Mesenchymal stem cell (in vitro differentiated cells and primary cell): Measurements from ENCODE around the gene IGSF21.

ENCODE experiments used
- DNase-seq: peaks from one replicate; pipeline ENCODE4 v3.0.0-alpha.2; 2013
- H2AFZ ChIP-seq: one replicate; pipeline ENCODE4 v1.6.1; 2013; ENCODE audit warnings: low read depth, mild to moderate bottlenecking, control low read depth, inconsistent platforms, low read length, moderate library complexity
- H2AK5ac ChIP-seq: 2 replicates; pipeline ENCODE4 v1.6.1; 2013; ENCODE audit warnings: low read length, moderate library complexity, mild to moderate bottlenecking, inconsistent platforms; ENCODE audit not compliant: severe bottlenecking
- H2BK120ac ChIP-seq: one replicate; pipeline ENCODE4 v1.6.1; 2013; ENCODE audit warnings: low read depth, mild to moderate bottlenecking, inconsistent platforms, low read length, moderate library complexity
- H2BK12ac ChIP-seq, 2 experiments: one replicate each; pipeline ENCODE4 v1.6.1; 2013; ENCODE audit warnings: inconsistent platforms in 2 of 2, low read length in 2 of 2, mild to moderate bottlenecking in 2 of 2, moderate library complexity in 2 of 2, control low read depth in 1 of 2
- H2BK15ac ChIP-seq: one replicate; pipeline ENCODE4 v1.6.1; 2013; ENCODE audit warnings: mild to moderate bottlenecking, low read depth, inconsistent platforms; ENCODE audit not compliant: poor library complexity, severe bottlenecking
- H2BK5ac ChIP-seq: 2 replicates; pipeline ENCODE4 v1.6.1; 2013; ENCODE audit warnings: low read depth, mild to moderate bottlenecking, low read length, control low read depth, inconsistent platforms; ENCODE audit not compliant: poor library complexity, severe bottlenecking
- H3K14ac ChIP-seq, 2 experiments: one replicate each; pipeline ENCODE4 v1.6.1; 2013; ENCODE audit warnings: inconsistent platforms in 2 of 2, low read length in 2 of 2, control low read depth in 1 of 2, mild to moderate bottlenecking in 1 of 2, moderate library complexity in 1 of 2
- H3K18ac ChIP-seq, 2 experiments: one replicate each; pipeline ENCODE4 v1.6.1; 2013; ENCODE audit warnings: inconsistent platforms in 2 of 2, low read length in 2 of 2, control low read depth in 1 of 2, low read depth in 1 of 2, mild to moderate bottlenecking in 1 of 2
- H3K23ac ChIP-seq, 2 experiments: one replicate each; pipeline ENCODE4 v1.6.1; 2013; ENCODE audit warnings: inconsistent platforms in 2 of 2, low read length in 2 of 2, mild to moderate bottlenecking in 2 of 2, moderate library complexity in 2 of 2, control low read depth in 1 of 2
- H3K27ac ChIP-seq: 2 replicates; pipeline ENCODE4 v1.5.1; 2013; ENCODE audit warnings: mild to moderate bottlenecking, moderate library complexity, low read length, control low read depth, inconsistent platforms; ENCODE audit not compliant: poor library complexity, severe bottlenecking
- H3K27me3 ChIP-seq, 2 experiments: 2 replicates each; pipeline versions ENCODE4 v1.6.1 to v1.7.0; 2013; ENCODE audit warnings: low read length in 2 of 2, mild to moderate bottlenecking in 2 of 2, moderate library complexity in 2 of 2, control low read depth in 1 of 2, inconsistent platforms in 1 of 2; ENCODE audit not compliant: control insufficient read depth in 1 of 2, insufficient read depth in 1 of 2
- H3K36me3 ChIP-seq, 2 experiments: 2 replicates each; pipeline versions ENCODE4 v1.6.1 to v1.7.0; 2013; ENCODE audit warnings: low read length in 2 of 2, control low read depth in 1 of 2, inconsistent platforms in 1 of 2, low read depth in 1 of 2, mild to moderate bottlenecking in 1 of 2; ENCODE audit not compliant: insufficient read depth in 2 of 2, control insufficient read depth in 1 of 2
- H3K4ac ChIP-seq, 2 experiments: one replicate each; pipeline ENCODE4 v1.6.1; 2013; ENCODE audit warnings: inconsistent platforms in 2 of 2, low read length in 2 of 2, mild to moderate bottlenecking in 2 of 2, moderate library complexity in 2 of 2, control low read depth in 1 of 2, low read depth in 1 of 2
- H3K4me1 ChIP-seq: 2 replicates; pipeline ENCODE4 v1.6.1; 2013; ENCODE audit warnings: low read depth, low read length, control low read depth; ENCODE audit not compliant: control insufficient read depth, insufficient read depth
- H3K4me2 ChIP-seq: 2 replicates; pipeline ENCODE4 v1.6.1; 2013; ENCODE audit warnings: low read length, mild to moderate bottlenecking, inconsistent platforms; ENCODE audit not compliant: poor library complexity, severe bottlenecking
- H3K4me3 ChIP-seq, 2 experiments: 2 replicates each; pipeline versions ENCODE4 v1.5.1 to v1.7.0; 2013; ENCODE audit warnings: low read length in 2 of 2, mild to moderate bottlenecking in 2 of 2, control low read depth in 1 of 2, low read depth in 1 of 2; ENCODE audit not compliant: insufficient read depth in 1 of 2
- H3K79me1 ChIP-seq: replicated peaks from 2 replicates; pipeline ENCODE4 v1.6.1; 2013; ENCODE audit warnings: mild to moderate bottlenecking, control low read depth, low read length, inconsistent platforms; ENCODE audit not compliant: poor library complexity, severe bottlenecking
- H3K9ac ChIP-seq: 2 replicates; pipeline ENCODE4 v1.7.0; 2013; ENCODE audit warnings: mild to moderate bottlenecking, low read length, moderate library complexity
- H3K9me3 ChIP-seq: 2 replicates; pipeline ENCODE4 v1.7.0; 2013; ENCODE audit warnings: mild to moderate bottlenecking, low read length; ENCODE audit not compliant: control insufficient read depth
- H4K8ac ChIP-seq: one replicate; pipeline ENCODE4 v1.6.1; 2013; ENCODE audit warnings: inconsistent platforms, mild to moderate bottlenecking, low read length, moderate library complexity
- H4K91ac ChIP-seq: one replicate; pipeline ENCODE4 v1.6.1; 2013; ENCODE audit warnings: mild to moderate bottlenecking, low read length, inconsistent platforms
- WGBS: methylation state at CpG from one replicate; pipeline ENCODE4 v1.1.7; 2013; ENCODE audit warnings: mixed read lengths; 5-methylcytosine and 5-hydroxymethylcytosine counted together

The IGSF21 gene

GRCh38 chr1:18285538-18285924 lies 177.9 kb downstream of the IGSF21 start:
- no peak overlapping the region for H3K4me3 ChIP-seq
- H2AK5ac ChIP-seq = no peak overlapping the region
- H3K36me3 ChIP-seq = no peaks in the 10 kb centered on the region
- H3K9ac ChIP-seq = no peak overlapping the region
- H2AFZ ChIP-seq = no peak overlapping the region
- H3K27ac ChIP-seq = no peak overlapping the region
- no peak overlapping the region for H3K18ac ChIP-seq
- no peaks in the 10 kb centered on the region for H3K9me3 ChIP-seq
- H3K4me2 ChIP-seq = no peak overlapping the region
- no peak overlapping the region for H2BK12ac ChIP-seq
- no peak overlapping the region for H4K91ac ChIP-seq
- no peaks in the 10 kb centered on the region for H3K79me1 ChIP-seq
- H3K27me3 ChIP-seq = peaks cover 0 to 71% of the 10 kb centered on the region in 2 experiments
- H3K4me1 ChIP-seq = no peaks in the 10 kb centered on the region
- no peak overlapping the region for H3K4ac ChIP-seq
- no peak for DNase-seq
- H2BK15ac ChIP-seq = no peak overlapping the region
- no peak overlapping the region for H3K14ac ChIP-seq
- no peak overlapping the region for H2BK5ac ChIP-seq
- H4K8ac ChIP-seq = no peak overlapping the region
- H3K23ac ChIP-seq = no peak overlapping the region
- H2BK120ac ChIP-seq = no peak overlapping the region
- WGBS = 86% methylated on average over 7 of the region's 7 CpGs

- Histone ChIP-seq H3K36me3 (no peaks in the 10 kb centered on the region), H3K23ac (no peak overlapping the region), H3K4me3 (no peak overlapping the region), H2BK15ac (no peak overlapping the region), H2BK5ac (no peak overlapping the region), H3K79me1 (no peaks in the 10 kb centered on the region), H4K8ac (no peak overlapping the region), H3K14ac (no peak overlapping the region), H3K27ac (no peak overlapping the region), H4K91ac (no peak overlapping the region), H3K4ac (no peak overlapping the region), H2BK120ac (no peak overlapping the region), H3K18ac (no peak overlapping the region), H3K9me3 (no peaks in the 10 kb centered on the region), H3K27me3 (peaks cover 0 to 83% of the 10 kb centered on the region in 2 experiments), H2AK5ac (no peak overlapping the region), H2AFZ (no peak overlapping the region), H3K9ac (no peak overlapping the region), H2BK12ac (no peak overlapping the region), H3K4me2 (no peak overlapping the region), H3K4me1 (no peaks in the 10 kb centered on the region)
- DNase-seq = no peak
- 59% methylated on average over 7 of the region's 7 CpGs for WGBS
Observed at GRCh38 chr1:18288722-18289121, 181.1 kb downstream of the IGSF21 start.

- Histone ChIP-seq H2AFZ (no peak overlapping the region), H2AK5ac (no peak overlapping the region), H3K36me3 (no peaks in the 10 kb centered on the region), H2BK5ac (no peak overlapping the region), H3K27me3 (peaks cover 0 to 76% of the 10 kb centered on the region in 2 experiments), H3K79me1 (no peaks in the 10 kb centered on the region), H3K23ac (no peak overlapping the region), H2BK15ac (no peak overlapping the region), H3K4ac (no peak overlapping the region), H3K4me1 (no peaks in the 10 kb centered on the region), H2BK12ac (no peak overlapping the region), H3K9ac (no peak overlapping the region), H2BK120ac (no peak overlapping the region), H3K27ac (no peak overlapping the region), H4K91ac (no peak overlapping the region), H3K18ac (no peak overlapping the region), H3K9me3 (no peaks in the 10 kb centered on the region), H3K4me3 (no peak overlapping the region), H4K8ac (no peak overlapping the region), H3K4me2 (no peak overlapping the region), H3K14ac (no peak overlapping the region)
- DNase-seq = no peak
- WGBS = 100% methylated on average over 1 of the region's 2 CpGs
Observed at GRCh38 chr1:18289597-18289996, 182.0 kb downstream of the IGSF21 start.

- no peak overlapping the region for H2BK5ac ChIP-seq
- DNase-seq = no peak
- no peak overlapping the region for H2AFZ ChIP-seq
- H2AK5ac ChIP-seq = no peak overlapping the region
- H3K79me1 ChIP-seq = no peaks in the 10 kb centered on the region
- peaks cover 0 to 78% of the 10 kb centered on the region in 2 experiments for H3K27me3 ChIP-seq
- no peak overlapping the region for H3K4me3 ChIP-seq
- H2BK12ac ChIP-seq = no peak overlapping the region
- no peak overlapping the region for H3K4me2 ChIP-seq
- no peaks in the 10 kb centered on the region for H3K9me3 ChIP-seq
- H3K14ac ChIP-seq = no peak overlapping the region
- no peak overlapping the region for H2BK15ac ChIP-seq
- H3K4ac ChIP-seq = no peak overlapping the region
- no peak overlapping the region for H3K18ac ChIP-seq
- no peaks in the 10 kb centered on the region for H3K4me1 ChIP-seq
- no peak overlapping the region for H4K8ac ChIP-seq
- H3K36me3 ChIP-seq = no peaks in the 10 kb centered on the region
- H3K27ac ChIP-seq = no peak overlapping the region
- no peak overlapping the region for H3K23ac ChIP-seq
- 78% methylated on average over 27 of the region's 27 CpGs for WGBS
- no peak overlapping the region for H3K9ac ChIP-seq
- H4K91ac ChIP-seq = no peak overlapping the region
- no peak overlapping the region for H2BK120ac ChIP-seq
Observed at GRCh38 chr1:18290740-18291412, 183.3 kb downstream of the IGSF21 start.
